ENCODE results near the gene MB. TPM values are rescaled to one million over a fixed set of nuclear protein-coding genes. Genes with fewer than 3 reads are reported as not detected.

The MB gene
- total RNA-seq, 1 experiment from 2014 or later = 1.5 TPM

DNA sequence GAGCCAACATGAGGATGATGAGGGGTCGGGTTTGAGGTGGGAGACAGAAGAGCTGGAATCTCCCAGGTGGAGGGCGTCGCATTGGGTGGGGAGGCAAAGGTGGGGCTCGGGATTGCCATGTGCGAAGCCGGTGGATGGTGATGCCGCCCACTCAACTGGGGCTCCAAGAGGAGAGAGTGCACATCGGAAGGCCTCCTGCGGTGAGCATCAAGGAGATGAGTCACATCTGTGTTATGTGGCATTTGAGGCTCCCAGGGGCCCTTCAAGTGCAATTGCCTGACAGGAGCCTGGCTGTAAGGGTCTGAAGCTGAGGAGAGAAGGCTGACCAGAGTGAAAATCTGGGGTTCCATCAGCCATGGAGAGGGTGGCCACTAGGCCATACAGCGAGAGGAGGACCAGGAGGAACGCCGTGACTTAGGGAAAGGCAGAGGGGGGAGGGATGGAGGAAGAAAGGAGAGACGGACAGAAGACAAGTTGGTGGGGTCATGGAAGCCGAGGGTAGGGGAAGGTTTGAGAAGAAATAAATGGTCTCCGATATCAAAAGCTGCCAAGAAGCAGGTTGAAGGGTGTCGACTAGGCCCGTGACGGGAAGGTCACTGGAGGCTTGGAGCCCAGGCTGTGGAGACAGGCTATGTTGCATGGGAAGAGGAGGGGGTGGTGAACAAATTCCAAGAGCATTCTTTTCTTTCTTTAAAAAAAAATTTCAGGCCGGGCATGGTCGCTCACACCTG, 55.2 kb downstream of the MB start:
- Histone ChIP-seq H2AFZ (ENCODE audit: low read depth, low read length, poor library complexity, severe bottlenecking) (peak overlapping the region; percentile 68), H3K9me3 (ENCODE audit: control insufficient read depth in 1 of 2, insufficient read depth in 1 of 2, low read depth in 1 of 2, low read length in 2 of 2) (peaks cover 0 to 6% of the 10 kb centered on the region in 2 experiments; a peak in 1 of 4 replicates), H3K4me2 (ENCODE audit: low read length) (peak overlapping the region; percentile 91), H3K4me3 (replicated peaks in 1 of 2; ENCODE audit: low read depth in 1 of 2, low read length in 2 of 2) (peak overlapping the region; percentile 29 to 51), H3K9me2 (ENCODE audit: insufficient read depth) (no peaks in the 10 kb centered on the region), H3K27ac (ENCODE audit: low read depth, low read length) (peak overlapping the region; percentile 89), H3K36me3 (ENCODE audit: control insufficient read depth in 1 of 2, insufficient read depth in 2 of 2, low read length in 2 of 2) (no peaks in the 10 kb centered on the region), H3K9ac (ENCODE audit: low read length) (peak overlapping the region; percentile 52), H3K27me3 (ENCODE audit: insufficient read depth, low read length) (no peaks in the 10 kb centered on the region), H4K20me1 (ENCODE audit: insufficient read depth) (no peaks in the 10 kb centered on the region), H3K4me1 (ENCODE audit: control insufficient read depth in 1 of 2, insufficient read depth in 2 of 2, low read length in 2 of 2) (peaks cover 27 to 42% of the 10 kb centered on the region in 2 experiments), H3K79me2 (ENCODE audit: insufficient read depth, low read length) (no peaks in the 10 kb centered on the region)
- peak; percentile 70 for DNase-seq (ENCODE audit: low read depth, low spot score)
- RAD21 ChIA-PET (ENCODE audit: low non-redundant PET in 1 of 2, low total read pairs in 2 of 2, uncharacterized antibody in 2 of 2, unreplicated experiment in 2 of 2) = no interaction called here
- POLR2A ChIA-PET = interaction anchor here (1.0 kb wide), 1 partner anchor 201 kb away, joined by 3 read pairs; no protein-coding TSS in a partner anchor
- intact Hi-C loops (cut with micrococcal nuclease) = no loop called here
- CTCF ChIA-PET = no interaction called here
- peak; percentile 93 for ATAC-seq
- BruUV-seq (replicated peaks) = no TSS peak
- TF ChIP-seq FOSL1 (IDR thresholded peaks at IDR 0.05; ENCODE audit: low read depth) (peak; percentile 87), RAD21 (IDR thresholded peaks at IDR 0.05; ENCODE audit: low read depth) (no peak), SP1 (IDR thresholded peaks at IDR 0.05; ENCODE audit: low read depth) (peak; percentile 87), JUND (IDR thresholded peaks at IDR 0.05) (peak; percentile 83), POLR2AphosphoS5 (IDR thresholded peaks at IDR 0.05; ENCODE audit: low read depth, low read length) (no peak), ZFX (IDR thresholded peaks at IDR 0.05) (0 out of 2 replicates have a peak, but pooled peaks have one; percentile 15), EGR1 (IDR thresholded peaks at IDR 0.05; ENCODE audit: low read depth) (peak; percentile 96), EZH2 (IDR thresholded peaks at IDR 0.05) (no peak), TCF7L2 (IDR thresholded peaks at IDR 0.05; ENCODE audit: borderline replicate concordance, extremely low read depth, insufficient read depth, insufficient read length) (peak; percentile 99), SIN3A (IDR thresholded peaks at IDR 0.05; ENCODE audit: low read depth) (peak; percentile 43; the same call in 1 of the 2 replicates), CBX3 (IDR thresholded peaks at IDR 0.05; ENCODE audit: low read depth) (no peak)
- TF ChIP-seq, protein P1, sequence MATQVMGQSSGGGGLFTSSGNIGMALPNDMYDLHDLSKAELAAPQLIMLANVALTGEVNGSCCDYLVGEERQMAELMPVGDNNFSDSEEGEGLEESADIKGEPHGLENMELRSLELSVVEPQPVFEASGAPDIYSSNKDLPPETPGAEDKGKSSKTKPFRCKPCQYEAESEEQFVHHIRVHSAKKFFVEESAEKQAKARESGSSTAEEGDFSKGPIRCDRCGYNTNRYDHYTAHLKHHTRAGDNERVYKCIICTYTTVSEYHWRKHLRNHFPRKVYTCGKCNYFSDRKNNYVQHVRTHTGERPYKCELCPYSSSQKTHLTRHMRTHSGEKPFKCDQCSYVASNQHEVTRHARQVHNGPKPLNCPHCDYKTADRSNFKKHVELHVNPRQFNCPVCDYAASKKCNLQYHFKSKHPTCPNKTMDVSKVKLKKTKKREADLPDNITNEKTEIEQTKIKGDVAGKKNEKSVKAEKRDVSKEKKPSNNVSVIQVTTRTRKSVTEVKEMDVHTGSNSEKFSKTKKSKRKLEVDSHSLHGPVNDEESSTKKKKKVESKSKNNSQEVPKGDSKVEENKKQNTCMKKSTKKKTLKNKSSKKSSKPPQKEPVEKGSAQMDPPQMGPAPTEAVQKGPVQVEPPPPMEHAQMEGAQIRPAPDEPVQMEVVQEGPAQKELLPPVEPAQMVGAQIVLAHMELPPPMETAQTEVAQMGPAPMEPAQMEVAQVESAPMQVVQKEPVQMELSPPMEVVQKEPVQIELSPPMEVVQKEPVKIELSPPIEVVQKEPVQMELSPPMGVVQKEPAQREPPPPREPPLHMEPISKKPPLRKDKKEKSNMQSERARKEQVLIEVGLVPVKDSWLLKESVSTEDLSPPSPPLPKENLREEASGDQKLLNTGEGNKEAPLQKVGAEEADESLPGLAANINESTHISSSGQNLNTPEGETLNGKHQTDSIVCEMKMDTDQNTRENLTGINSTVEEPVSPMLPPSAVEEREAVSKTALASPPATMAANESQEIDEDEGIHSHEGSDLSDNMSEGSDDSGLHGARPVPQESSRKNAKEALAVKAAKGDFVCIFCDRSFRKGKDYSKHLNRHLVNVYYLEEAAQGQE (IDR thresholded peaks at IDR 0.05; ENCODE audit: low read depth) = no peak
- TF ChIP-seq, protein P2, sequence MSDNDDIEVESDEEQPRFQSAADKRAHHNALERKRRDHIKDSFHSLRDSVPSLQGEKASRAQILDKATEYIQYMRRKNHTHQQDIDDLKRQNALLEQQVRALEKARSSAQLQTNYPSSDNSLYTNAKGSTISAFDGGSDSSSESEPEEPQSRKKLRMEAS (IDR thresholded peaks at IDR 0.05) = peak; percentile 87
